Stimulated activated CD4-positive, alpha-beta T cell treated with anti-CD3 and anti-CD28 coated beads, Interleukin-1b, Interleukin-23, amount 100 ng/mL, for 4 hours (primary cell): ENCODE measurements around the gene OR10Z1.

Experiments used
- DNase-seq, 2 donors: peaks; one replicate each; pipeline ENCODE4 v3.0.0-alpha.2; 2020; ENCODE audit warnings: low read depth in 2 of 2

Gene OR10Z1

GRCh38 chr1:158604968-158605367, at the start of gene OR10Z1:
Gene OR10Z1 (plus strand): TSS chr1:158605268. CDS start chr1:158606439, 1,171 bp downstream.
- DNase-seq, result no peak

GRCh38 chr1:158559696-158560095, 45.4 kb upstream of the OR10Z1 start:
- no peak for DNase-seq

GRCh38 chr1:158563853-158564252, 41.2 kb upstream of the OR10Z1 start:
- DNase-seq, result no peak

GRCh38 chr1:158564608-158565007, 40.5 kb upstream of the OR10Z1 start:
- DNase-seq, result no peak

DNA sequence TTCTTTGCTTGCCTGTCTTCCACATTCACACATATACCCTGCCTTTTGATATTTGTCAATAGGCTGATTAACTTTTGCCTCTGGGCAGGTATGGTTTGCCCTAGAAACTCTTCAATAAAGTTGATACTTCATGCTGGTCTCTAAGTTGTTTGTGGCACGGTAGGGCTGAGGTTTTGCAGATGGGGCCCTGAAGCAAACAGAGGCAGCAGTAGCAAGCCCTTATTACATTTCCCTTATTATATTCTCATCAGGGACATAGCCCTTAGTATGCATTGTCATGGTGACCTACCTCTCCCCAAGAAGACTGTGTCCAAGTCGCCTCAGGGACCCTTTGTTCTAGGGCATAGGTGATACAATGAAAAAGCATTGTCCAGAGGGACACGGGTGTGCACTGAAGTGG, 34.6 kb upstream of the OR10Z1 start, which contains the start of gene OR6P1:
Gene OR6P1 (minus strand): TSS at position 101 of the 400 bp plus-strand sequence. CDS start 6,976 bp downstream, outside the sequence.
- no peak for DNase-seq

DNA sequence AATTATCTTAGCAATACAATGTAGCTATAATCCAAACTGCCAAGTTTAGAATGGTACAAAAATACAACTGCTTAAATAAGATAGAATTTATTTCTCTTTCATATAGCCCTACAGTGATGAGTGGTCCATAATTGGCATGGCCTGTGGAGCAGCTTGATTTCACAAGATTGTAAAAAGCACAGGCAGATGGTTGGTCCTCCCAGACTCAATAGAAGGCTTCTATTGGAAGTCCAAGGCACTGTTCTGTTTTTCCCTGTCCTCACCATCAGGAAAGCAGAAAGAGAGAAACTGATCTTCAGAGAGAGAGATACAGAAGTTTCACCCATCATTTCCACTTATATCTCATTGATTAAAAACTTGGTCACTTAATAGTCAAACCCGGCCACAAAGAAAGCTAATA, 32.8 kb upstream of the OR10Z1 start:
- no peak for DNase-seq

- DNase-seq, result no peak
Measured at GRCh38 chr1:158577561-158577960, 27.5 kb upstream of the OR10Z1 start.

DNA sequence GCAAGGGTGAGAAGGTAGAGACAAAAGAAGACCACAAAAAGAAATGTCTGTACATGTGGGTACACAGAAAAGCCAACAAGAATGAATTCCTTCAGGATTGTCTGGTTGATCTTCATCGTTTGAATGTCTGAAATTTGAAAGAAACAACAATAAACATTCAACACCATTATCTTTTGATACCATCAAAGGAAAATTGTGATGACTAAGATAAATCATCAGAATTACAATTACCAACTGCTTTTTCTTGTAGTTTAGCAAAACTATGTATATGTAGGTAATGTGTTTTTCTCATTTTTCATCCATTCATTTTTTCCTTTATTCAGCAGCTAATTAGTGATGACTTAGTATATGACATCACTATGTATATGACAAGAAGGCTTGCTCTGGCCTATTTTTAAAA, 25.3 kb upstream of the OR10Z1 start, which contains the start of gene OR10X1:
Gene OR10X1 (minus strand): TSS at position 167 of the 400 bp plus-strand sequence. CDS start 0 bp downstream, at position 167.
- DNase-seq, result no peak

DNA sequence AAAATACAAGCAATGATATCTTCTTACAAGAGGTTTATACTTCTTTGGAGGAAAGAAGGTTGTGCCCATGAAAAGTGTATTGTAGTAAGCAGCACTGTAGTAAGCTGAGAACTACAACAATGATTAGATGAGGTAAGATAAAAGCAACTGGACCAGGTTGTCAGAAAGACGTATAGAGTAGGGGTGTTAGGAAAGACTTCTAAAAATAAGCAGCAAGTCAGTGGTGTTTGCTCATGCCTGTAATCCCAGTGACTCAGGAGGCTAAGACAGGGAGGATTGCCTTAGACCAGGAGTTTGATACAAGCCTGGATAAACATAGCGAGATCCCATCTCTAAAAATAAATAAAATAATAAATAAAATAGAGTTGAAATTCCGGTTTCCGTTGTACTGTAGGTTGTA, 21.1 kb upstream of the OR10Z1 start:
- no peak for DNase-seq

- DNase-seq, result no peak
Measured at GRCh38 chr1:158586942-158587341, 18.1 kb upstream of the OR10Z1 start.

- DNase-seq, result no peak
Measured at GRCh38 chr1:158600735-158601134, 4.3 kb upstream of the OR10Z1 start.

GRCh38 chr1:158607296-158607695, 2.2 kb downstream of the OR10Z1 start:
- DNase-seq, result no peak

GRCh38 chr1:158611916-158612315, 6.8 kb downstream of the OR10Z1 start:
- DNase-seq, result no peak

- DNase-seq, result no peak
Measured at GRCh38 chr1:158613764-158614163, 8.7 kb downstream of the OR10Z1 start.

- no peak for DNase-seq
Measured at GRCh38 chr1:158638146-158638545, 33.1 kb downstream of the OR10Z1 start.

DNA sequence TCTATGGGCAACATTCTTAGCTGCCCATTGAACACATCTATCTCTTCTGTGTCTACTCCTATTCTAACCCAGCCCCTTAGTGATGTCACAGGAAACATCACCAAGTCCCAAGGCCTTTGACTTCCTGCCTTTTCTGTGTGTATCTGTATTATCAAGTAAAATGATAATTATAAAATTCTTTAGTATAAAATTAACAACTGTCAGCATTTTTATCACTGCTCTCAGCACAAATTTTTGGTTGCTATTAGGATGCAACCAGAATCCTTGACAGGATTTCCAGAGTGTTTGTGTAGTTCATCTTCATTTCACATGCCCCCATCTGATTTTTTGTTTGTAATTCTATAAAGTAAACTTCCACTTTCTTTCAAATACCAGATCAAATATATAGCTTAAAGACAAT, 33.8 kb downstream of the OR10Z1 start:
- DNase-seq, result no peak

- no peak for DNase-seq
Measured at GRCh38 chr1:158644449-158644848, 39.4 kb downstream of the OR10Z1 start.

GRCh38 chr1:158646465-158646864, 41.4 kb downstream of the OR10Z1 start:
- DNase-seq, result no peak

- DNase-seq, result no peak
Measured at GRCh38 chr1:158649052-158649451, 44.0 kb downstream of the OR10Z1 start.

DNA sequence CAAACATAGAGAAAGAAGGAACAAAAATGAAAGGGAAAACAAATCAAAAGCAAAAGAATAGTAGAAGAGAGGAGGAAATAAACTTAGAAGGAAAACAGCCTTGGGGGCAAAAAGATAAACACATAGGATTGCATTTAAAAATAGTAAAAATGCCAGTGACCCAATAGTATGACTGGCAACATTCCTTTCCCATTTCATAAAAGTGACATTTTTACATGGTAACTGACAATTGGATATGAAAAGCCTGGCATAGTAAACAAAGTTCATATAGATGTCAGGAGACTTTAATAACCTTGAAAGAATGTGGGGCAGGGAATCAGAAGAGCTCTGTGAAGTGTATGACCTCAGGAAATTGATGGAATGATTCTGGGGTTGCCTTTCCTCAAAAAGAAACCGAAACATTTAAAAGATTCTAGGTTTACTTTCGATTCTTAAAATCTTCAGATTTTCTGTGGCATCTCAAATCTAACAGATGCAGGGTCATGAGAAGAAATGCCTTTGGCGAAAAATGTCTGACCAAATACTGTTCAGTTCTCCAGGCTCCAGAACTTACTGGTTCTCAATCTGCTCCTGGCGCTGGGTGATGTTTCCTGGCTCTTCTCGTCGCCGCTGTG, 47.8 kb downstream of the OR10Z1 start:
- DNase-seq, result no peak

- DNase-seq, result no peak
Measured at GRCh38 chr1:158654086-158654485, 49.0 kb downstream of the OR10Z1 start.

GRCh38 chr1:158654571-158654970, 49.5 kb downstream of the OR10Z1 start:
- DNase-seq, result no peak
